Stimulated activated CD8-positive, alpha-beta memory T cell treated with anti-CD3 and anti-CD28 coated beads, Interleukin-12 subunit alpha, Interleukin-12 subunit beta, amount 100 ng/mL, for 4 hours (primary cell): Measurements from ENCODE around the gene TSPOAP1.

Experiments
- DNase-seq: peaks from one replicate; pipeline ENCODE4 v3.0.0-alpha.2; 2020; ENCODE audit warnings: low read depth

The TSPOAP1 gene

GRCh38 chr17:58340405-58340876 is 11.8 kb upstream of the TSPOAP1 start:
- DNase-seq, result no peak

- DNase-seq, result no peak
Measured at GRCh38 chr17:58339755-58340404, 11.3 kb upstream of the TSPOAP1 start.

- no peak for DNase-seq
Measured at GRCh38 chr17:58338841-58339754, 10.5 kb upstream of the TSPOAP1 start.

GRCh38 chr17:58338454-58338840 is 9.9 kb upstream of the TSPOAP1 start:
- no peak for DNase-seq

- peak; percentile 90 for DNase-seq
Measured at GRCh38 chr17:58337600-58338453, 9.2 kb upstream of the TSPOAP1 start.

GRCh38 chr17:58337210-58337599 is 8.6 kb upstream of the TSPOAP1 start:
- no peak for DNase-seq

- no peak for DNase-seq
Measured at GRCh38 chr17:58336456-58337209, 8.0 kb upstream of the TSPOAP1 start.

GRCh38 chr17:58335779-58336455 is 7.3 kb upstream of the TSPOAP1 start:
- peak; percentile 48 for DNase-seq

- DNase-seq, result no peak
Measured at GRCh38 chr17:58335061-58335731, 6.6 kb upstream of the TSPOAP1 start.

GRCh38 chr17:58334661-58335060 is 6.1 kb upstream of the TSPOAP1 start:
- DNase-seq, result no peak

GRCh38 chr17:58334256-58334655 is 5.7 kb upstream of the TSPOAP1 start:
- DNase-seq, result no peak

GRCh38 chr17:58333736-58334207 is 5.2 kb upstream of the TSPOAP1 start:
- no peak for DNase-seq

GRCh38 chr17:58332778-58333735 is 4.5 kb upstream of the TSPOAP1 start:
- DNase-seq, result peak; percentile 56

GRCh38 chr17:58331815-58332777 is 3.5 kb upstream of the TSPOAP1 start:
- peak; percentile 90 for DNase-seq

GRCh38 chr17:58330997-58331814 is 2.6 kb upstream of the TSPOAP1 start:
- peak; percentile 72 for DNase-seq

- no peak for DNase-seq
Measured at GRCh38 chr17:58330538-58330996, 2.0 kb upstream of the TSPOAP1 start.
